K562 (cell line): Measurements from ENCODE around the gene PI4K2A. TPM values are rescaled to one million over a fixed set of nuclear protein-coding genes. Genes with fewer than 3 reads are reported as not detected.

ENCODE experiments used
- ATAC-seq: fragments of 200-7000 bp; cut with Tn5 transposase; 3 replicates; pipeline ENCODE4 v1.9.1; 2020; ENCODE audit warnings: moderate library complexity
- BruUV-seq: library from RNA; stranded (reverse); fragments of 400-500 nt; replicated peaks from 2 replicates; lab custom pipeline; 2021; lab: Mats Ljungman, UMichigan
- CTCF ChIA-PET: fragments of 300-600 bp; formaldehyde crosslinking; extraction: SDS; loops from one replicate; lab custom pipeline; 2021; ENCODE audit warnings: low intra/inter-chr PET ratio; lab: Yijun Ruan, JAX
- POLR2A ChIA-PET: fragments of 300-600, 350-650 bp; sonication (Branson Sonifier 250); formaldehyde crosslinking; extraction: SDS; loops from one replicate; lab custom pipeline; 2021; ENCODE audit warnings: antibody characterized with exemption, inconsistent platforms; lab: Yijun Ruan, JAX
- DNase-seq, 4 experiments: peaks; one replicate each; pipeline versions ENCODE4 v3.0.0 to v3.0.0-alpha.2; 2011 to 2018; ENCODE audit warnings: low spot score in 3 of 4, mixed read lengths in 3 of 4; ENCODE audit errors: extremely low read depth in 1 of 4
- FAIRE-seq: peaks from 2 replicates; lab custom pipeline; 2011; peaks lifted over from hg19 to GRCh38; lab: Jason Lieb, UNC
- H2AFZ ChIP-seq: 2 replicates; pipeline ENCODE4 v1.6.0; 2011; ENCODE audit warnings: low read depth, low read length, control low read depth, inconsistent platforms
- H3K27ac ChIP-seq: fragments of 200-600 bp; 3 replicates; pipeline ENCODE4 v1.8.0; 2011; ENCODE audit warnings: low read depth, mild to moderate bottlenecking, control low read depth, inconsistent platforms, low read length, moderate library complexity, mixed read lengths; ENCODE audit errors: extremely low read depth
- H3K27me3 ChIP-seq, 2 experiments: fragments of 300-600 bp in 1 of 2; 2 replicates in 1 of 2; 3 replicates in 1 of 2; pipeline versions ENCODE4 v1.6.0 to v1.8.0; 2011; ENCODE audit warnings: inconsistent platforms in 2 of 2, low read length in 2 of 2, mild to moderate bottlenecking in 1 of 2, mixed read lengths in 1 of 2, moderate library complexity in 1 of 2; ENCODE audit not compliant: control insufficient read depth in 2 of 2, insufficient read depth in 2 of 2
- H3K36me3 ChIP-seq: fragments of 300-600 bp; 3 replicates; pipeline ENCODE4 v1.8.0; 2011; ENCODE audit warnings: mild to moderate bottlenecking, low read length, inconsistent platforms; ENCODE audit not compliant: control insufficient read depth, insufficient read depth
- H3K4me1 ChIP-seq, 2 experiments: fragments of 200-600 bp in 1 of 2; replicated peaks in 1 of 2; 2 replicates in 1 of 2; 3 replicates in 1 of 2; pipeline versions ENCODE4 v1.5.1 to v1.8.0; 2011; ENCODE audit warnings: inconsistent platforms in 2 of 2, low read length in 2 of 2, mild to moderate bottlenecking in 1 of 2, mixed read lengths in 1 of 2, moderate library complexity in 1 of 2; ENCODE audit not compliant: control insufficient read depth in 2 of 2, insufficient read depth in 2 of 2
- H3K4me2 ChIP-seq: 2 replicates; pipeline ENCODE4 v1.6.1; 2011; ENCODE audit warnings: low read length, control low read depth, inconsistent platforms, mixed read lengths; ENCODE audit not compliant: insufficient read depth
- H3K4me3 ChIP-seq: fragments of 200-600 bp; sonication (generic), shearing (Covaris generic); 2 replicates; pipeline ENCODE4 v1.5.1; 2016; ENCODE audit warnings: control low read depth, inconsistent platforms
- H3K79me2 ChIP-seq: fragments of 200-600 bp; 3 replicates; pipeline ENCODE4 v1.8.0; 2011; ENCODE audit warnings: low read length, inconsistent platforms; ENCODE audit not compliant: control insufficient read depth, insufficient read depth
- H3K9ac ChIP-seq, 2 experiments: 2 replicates each; pipeline versions ENCODE4 v1.6.0 to v1.6.1; 2011; ENCODE audit warnings: low read depth in 2 of 2, low read length in 2 of 2, control low read depth in 1 of 2, inconsistent platforms in 1 of 2, mild to moderate bottlenecking in 1 of 2, mixed read lengths in 1 of 2; ENCODE audit not compliant: insufficient read depth in 1 of 2
- H3K9me1 ChIP-seq: one replicate; pipeline ENCODE4 v1.6.0; 2011; ENCODE audit warnings: inconsistent platforms, mild to moderate bottlenecking, low read length, moderate library complexity; ENCODE audit not compliant: control insufficient read depth, insufficient read depth
- H3K9me3 ChIP-seq: replicated peaks from 2 replicates; pipeline ENCODE4 v1.5.1; 2011; ENCODE audit warnings: low read depth, low read length, inconsistent platforms; ENCODE audit not compliant: control insufficient read depth, insufficient read depth
- H4K20me1 ChIP-seq: replicated peaks from 2 replicates; pipeline ENCODE4 v1.6.1; 2011; ENCODE audit warnings: low read length, inconsistent platforms, mixed read lengths; ENCODE audit not compliant: control insufficient read depth, insufficient read depth
- CTBP1 ChIP-seq: fragments of 450-650 bp; IDR thresholded peaks from 2 replicates; pipeline ENCODE4 v1.6.1; 2016; ENCODE audit warnings: borderline replicate concordance
- ELF4 ChIP-seq: fragments of 450-650 bp; formaldehyde crosslinking; IDR thresholded peaks from 2 replicates; pipeline ENCODE4 v1.4.0; 2022; ENCODE audit warnings: missing genetic modification characterization
- ETV5 ChIP-seq: sonication (generic); formaldehyde crosslinking; IDR thresholded peaks from 2 replicates; pipeline ENCODE4 v1.4.0; 2020; ENCODE audit warnings: low read depth, mild to moderate bottlenecking, missing genetic modification reagents
- GATAD2A ChIP-seq: fragments of 450-650 bp; IDR thresholded peaks from 2 replicates; pipeline ENCODE4 v1.6.1; 2017
- HDAC2 ChIP-seq: fragments of 450-650 bp; IDR thresholded peaks from 2 replicates; pipeline ENCODE4 v1.6.1; 2016; ENCODE audit warnings: mild to moderate bottlenecking
- HES1 ChIP-seq: fragments of 450-650 bp; IDR thresholded peaks from 2 replicates; pipeline ENCODE4 v1.6.1; 2016; ENCODE audit warnings: low read depth, mild to moderate bottlenecking, moderate library complexity
- HNRNPUL1 ChIP-seq: fragments of 200-400 bp; formaldehyde crosslinking; IDR thresholded peaks from 2 replicates; pipeline ENCODE4 v1.6.1; 2017; ENCODE audit warnings: low read length
- JUND ChIP-seq, 2 experiments: IDR thresholded peaks; 2 replicates in 1 of 2; 3 replicates in 1 of 2; pipeline ENCODE4 v1.6.1; 2011; ENCODE audit warnings: borderline replicate concordance in 2 of 2, low read depth in 2 of 2, low read length in 2 of 2, improper control_type of control experiment in 1 of 2, missing biosample characterization in 1 of 2, missing genetic modification characterization in 1 of 2, missing genetic modification reagents in 1 of 2
- NFIC ChIP-seq: fragments of 450-650 bp; IDR thresholded peaks from 2 replicates; pipeline ENCODE4 v1.6.1; 2017; ENCODE audit warnings: mild to moderate bottlenecking, inconsistent platforms
- NR2C2 ChIP-seq, 2 experiments: fragments of 200-800 bp in 1 of 2; sonication (Bioruptor generic) in 1 of 2; sonication (generic) in 1 of 2; formaldehyde crosslinking in 1 of 2; IDR thresholded peaks; 2 replicates each; pipeline versions ENCODE4 v1.6.1 to v1.8.0; 2016 to 2022; ENCODE audit warnings: mild to moderate bottlenecking in 1 of 2, missing compliant biosample characterization in 1 of 2, missing genetic modification characterization in 1 of 2, missing genetic modification reagents in 1 of 2
- RCOR1 ChIP-seq, 2 experiments: IDR thresholded peaks; 2 replicates each; pipeline ENCODE4 v1.6.1; 2012; ENCODE audit warnings: low read depth in 2 of 2, low read length in 2 of 2, borderline replicate concordance in 1 of 2, improper control_type of control experiment in 1 of 2
- TAF9B ChIP-seq: fragments of 450-650 bp; IDR thresholded peaks from 2 replicates; pipeline ENCODE4 v1.6.1; 2018; ENCODE audit warnings: mild to moderate bottlenecking; ENCODE audit not compliant: partially characterized antibody
- TFE3 ChIP-seq: fragments of 450-650 bp; formaldehyde crosslinking; IDR thresholded peaks from 2 replicates; pipeline ENCODE4 v1.4.0; 2020; ENCODE audit warnings: mild to moderate bottlenecking, mixed read lengths
- ZNF140 ChIP-seq: fragments of 250-450 bp; sonication (Bioruptor Pico); IDR thresholded peaks from 2 replicates; pipeline ENCODE4 v1.8.0; 2021; ENCODE audit warnings: moderate library complexity, mild to moderate bottlenecking, inconsistent platforms
- ZNF212 ChIP-seq: fragments of 450-650 bp; formaldehyde crosslinking; IDR thresholded peaks from 2 replicates; pipeline ENCODE4 v1.4.0; 2020; ENCODE audit warnings: mild to moderate bottlenecking
- ZNF280B ChIP-seq: fragments of 250-450 bp; sonication (Bioruptor Pico); IDR thresholded peaks from 2 replicates; pipeline ENCODE4 v1.5.1; 2021; ENCODE audit warnings: mild to moderate bottlenecking
- WGBS: fragments of 100-300 bp; shearing (Covaris generic); methylation state at CpG from one replicate; pipeline ENCODE4 v1.1.6; 2016; ENCODE audit warnings: low coverage, mixed read lengths; ENCODE audit not compliant: insufficient coverage; ENCODE audit errors: missing lambda C conversion rate; 5-methylcytosine and 5-hydroxymethylcytosine counted together
- in situ Hi-C: fragments of 300-500 bp; cut with MboI; formaldehyde crosslinking; loops from 4 replicates; pipeline ENCODE4 v1.15.0; 2018; ENCODE audit warnings: inconsistent platforms, mixed read lengths
- intact Hi-C: fragments of 100-400 bp; cut with micrococcal nuclease; formaldehyde crosslinking; loops from 2 replicates; pipeline ENCODE4 v1.14.2; 2022
- polyA plus RNA-seq, 8 experiments: library from polyadenylated mRNA; depleted of rRNA in 4 of 8; stranded (reverse) in 5 of 8; unstranded in 3 of 8; fragments of >200 nt; fragmentation: Nextera tagmentation in 2 of 8; fragmentation: Illumina TruSeq in 1 of 8; extraction: Ambion mirVana in 2 of 8; extraction: Trizol in 1 of 8; gene quantifications; 2 replicates each; pipeline versions ENCODE4 v1.2.1 to v1.2.3, GENCODE V29; 2011 to 2014; ENCODE audit warnings: inconsistent platforms in 1 of 8, missing spikeins in 1 of 8
- total RNA-seq, 7 experiments: library from RNA; depleted of rRNA in 6 of 7; stranded (reverse); fragments of >200 nt in 6 of 7; fragmentation: Illumina TruSeq in 2 of 7; extraction: Trizol in 2 of 7; gene quantifications; 2 replicates each; pipeline versions ENCODE4 v1.2.1 to v1.2.3, GENCODE V29; 2011 to 2021; ENCODE audit warnings: low replicate concordance in 1 of 7

PI4K2A gene
- total and polyA plus RNA-seq, 9 of the 15 experiments (the other 6 are each of a cell fraction or from before 2014, with no cell fraction given), result 4.4 to 28.4 (median 16.5) TPM

GRCh38 chr10:97673736-97674525, 33.5 kb downstream of the PI4K2A start:
- intact Hi-C loops, result no loop called here
- BruUV-seq, result no TSS peak
- FAIRE-seq (peak; percentile 79), ATAC-seq (peak; percentile 80), DNase-seq (peak in 2 of 4 experiments; percentile 47 to 73)
- H3K4me2 ChIP-seq, result no peak overlapping the region
- no peaks in the 10 kb centered on the region for H3K79me2 ChIP-seq
- H3K9ac ChIP-seq, result 0 out of 4 replicates have a peak overlapping the region, but pooled peaks of 1 of the 2 experiments have one; percentile 1
- peaks cover 2 to 13% of the 10 kb centered on the region in 2 experiments; a peak in 3 of 5 replicates for H3K4me1 ChIP-seq
- POLR2A ChIA-PET, result interaction anchor here (0.7 to 2.1 kb wide), 2 partner anchors 10 to 153 kb away, joined by 4 to 8 read pairs; no protein-coding TSS in a partner anchor
- no peak overlapping the region for H3K4me3 ChIP-seq
- CTCF ChIA-PET, result no interaction called here
- no peak overlapping the region for H3K27ac ChIP-seq
- WGBS, result 10% methylated on average over 6 of the region's 8 CpGs
- no peaks in the 10 kb centered on the region for H4K20me1 ChIP-seq
- no peaks in the 10 kb centered on the region for H3K9me1 ChIP-seq
- H3K36me3 ChIP-seq, result peaks cover 61% of the 10 kb centered on the region
- in situ Hi-C loops, result no loop called here
- H3K27me3 ChIP-seq, result no peaks in the 10 kb centered on the region
- H3K9me3 ChIP-seq, result no peaks in the 10 kb centered on the region
- H2AFZ ChIP-seq, result no peak overlapping the region
- TF ChIP-seq ETV5 (CRISPR knock-in tag) (no peak), ZNF212 (CRISPR knock-in tag) (no peak), RCOR1 (IDR thresholded peaks at IDR 0.05; ENCODE audit: borderline replicate concordance in 1 of 2, low read depth in 2 of 2, low read length in 2 of 2) (0 out of 4 replicates have a peak, but pooled peaks of 1 of the 2 experiments have one; percentile 20), ZNF280B (CRISPR knock-in tag) (no peak), HES1 (no peak), TAF9B (no peak), NFIC (peak; percentile 80), GATAD2A (no peak), ZNF140 (CRISPR knock-in tag) (no peak), CTBP1 (peak; percentile 43; the same call in 1 of the 2 replicates), NR2C2 (CRISPR knock-in tag; IDR thresholded peaks at IDR 0.05) (no peak), NR2C2 (tag; IDR thresholded peaks at IDR 0.05) (peak; percentile 65), JUND (IDR thresholded peaks at IDR 0.05; ENCODE audit: borderline replicate concordance, low read depth, low read length) (0 out of 2 replicates have a peak, but pooled peaks have one; percentile 3), JUND (tag; IDR thresholded peaks at IDR 0.05; ENCODE audit: borderline replicate concordance, low read depth, low read length) (no peak), HDAC2 (no peak), TFE3 (CRISPR knock-in tag) (no peak), ELF4 (no peak), HNRNPUL1 (no peak)
